WTC11 (cell line): ENCODE results near the gene B3GNT7.

Experiments used
- EMX1 ChIP-seq: fragments of 250-450 bp; sonication (Bioruptor Pico); IDR thresholded peaks from 2 replicates; pipeline ENCODE4 v1.8.0; 2021; ENCODE audit warnings: mild to moderate bottlenecking
- SP1 ChIP-seq: sonication (generic); formaldehyde crosslinking; conservative IDR thresholded peaks from 2 replicates; pipeline ENCODE4 v1.8.1; 2022; ENCODE audit warnings: missing genetic modification reagents
- ZNF263 ChIP-seq: sonication (generic); formaldehyde crosslinking; IDR thresholded peaks from 2 replicates; pipeline ENCODE4 v1.8.1; 2022; ENCODE audit warnings: low read depth, mild to moderate bottlenecking, moderate library complexity, missing genetic modification reagents
- TF ChIP-seq, protein P1 (sequence below): sonication (generic); formaldehyde crosslinking; conservative IDR thresholded peaks from 2 replicates; pipeline ENCODE4 v1.8.1; 2023; ENCODE audit warnings: mild to moderate bottlenecking, low read depth, missing genetic modification reagents, moderate library complexity

DNA sequence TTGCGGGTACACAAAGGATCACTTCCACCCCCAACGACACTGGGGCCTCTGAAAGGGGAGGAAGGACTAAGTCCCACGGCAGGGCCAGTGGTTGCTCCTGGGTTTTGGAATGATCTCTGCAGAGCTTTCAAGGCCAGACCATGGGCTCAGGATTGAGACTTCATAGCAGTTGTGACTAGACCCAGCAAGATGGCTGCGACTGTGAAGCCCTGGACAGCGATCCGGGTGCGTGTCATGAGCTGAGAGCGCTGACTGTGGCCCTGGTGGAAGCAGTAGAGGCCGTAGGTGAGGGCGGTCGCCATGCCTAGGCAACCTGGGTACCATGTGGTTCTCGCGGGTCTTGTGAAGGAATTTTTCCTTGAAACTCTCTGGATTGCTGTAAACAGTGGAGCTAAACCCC, 41.4 kb downstream of the B3GNT7 start:
- TF ChIP-seq, protein P1, sequence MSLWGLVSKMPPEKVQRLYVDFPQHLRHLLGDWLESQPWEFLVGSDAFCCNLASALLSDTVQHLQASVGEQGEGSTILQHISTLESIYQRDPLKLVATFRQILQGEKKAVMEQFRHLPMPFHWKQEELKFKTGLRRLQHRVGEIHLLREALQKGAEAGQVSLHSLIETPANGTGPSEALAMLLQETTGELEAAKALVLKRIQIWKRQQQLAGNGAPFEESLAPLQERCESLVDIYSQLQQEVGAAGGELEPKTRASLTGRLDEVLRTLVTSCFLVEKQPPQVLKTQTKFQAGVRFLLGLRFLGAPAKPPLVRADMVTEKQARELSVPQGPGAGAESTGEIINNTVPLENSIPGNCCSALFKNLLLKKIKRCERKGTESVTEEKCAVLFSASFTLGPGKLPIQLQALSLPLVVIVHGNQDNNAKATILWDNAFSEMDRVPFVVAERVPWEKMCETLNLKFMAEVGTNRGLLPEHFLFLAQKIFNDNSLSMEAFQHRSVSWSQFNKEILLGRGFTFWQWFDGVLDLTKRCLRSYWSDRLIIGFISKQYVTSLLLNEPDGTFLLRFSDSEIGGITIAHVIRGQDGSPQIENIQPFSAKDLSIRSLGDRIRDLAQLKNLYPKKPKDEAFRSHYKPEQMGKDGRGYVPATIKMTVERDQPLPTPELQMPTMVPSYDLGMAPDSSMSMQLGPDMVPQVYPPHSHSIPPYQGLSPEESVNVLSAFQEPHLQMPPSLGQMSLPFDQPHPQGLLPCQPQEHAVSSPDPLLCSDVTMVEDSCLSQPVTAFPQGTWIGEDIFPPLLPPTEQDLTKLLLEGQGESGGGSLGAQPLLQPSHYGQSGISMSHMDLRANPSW: no peak
- TF ChIP-seq ZNF263 (CRISPR knock-in tag) (no peak), EMX1 (CRISPR knock-in tag) (no peak), SP1 (CRISPR knock-in tag) (no peak)
